ENCODE data around the gene NOPCHAP1. TPM values are rescaled to one million over a fixed set of nuclear protein-coding genes. Genes with fewer than 3 reads are reported as not detected.
A peak's percentile ranks its signal among the peaks of the same experiment; 100 is the strongest.

NOPCHAP1 gene
- polyA plus RNA-seq, 3 donors from 2014 or later = 10.8 to 13.6 (median 12.3) TPM

DNA sequence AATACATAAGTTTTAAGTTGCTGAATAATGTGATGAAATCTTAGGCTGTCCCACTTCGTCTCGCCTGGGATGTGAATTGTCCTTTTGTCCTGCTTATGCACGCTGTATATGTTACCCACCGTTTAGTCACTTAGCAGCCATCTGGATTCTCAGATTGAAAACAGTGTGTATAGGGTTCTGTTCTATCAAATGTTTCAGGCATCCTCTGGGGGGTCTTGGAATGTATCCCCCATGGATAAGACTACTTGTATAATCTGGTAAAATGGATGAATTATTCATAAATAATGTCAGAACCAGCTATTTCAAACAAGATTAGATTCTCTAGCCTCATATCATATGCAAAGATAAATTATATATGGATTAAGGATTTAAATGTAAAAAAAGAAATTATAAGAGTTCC, 29.4 kb downstream of the NOPCHAP1 start:
- Mint-ChIP-seq H3K27me3 (ENCODE audit: low read depth in 3 of 3) (peaks cover 0 to 1% (median 0%) of the 10 kb centered on the region in 3 donors), H3K36me3 (peaks cover 33 to 42% (median 37%) of the 10 kb centered on the region in 3 donors), H3K27ac (no peak overlapping the region), H3K9me3 (peaks cover 0 to 2% (median 0%) of the 10 kb centered on the region in 6 donors), H3K4me3 (no peak overlapping the region), H3K4me1 (no peaks in the 10 kb centered on the region)
- DNase-seq = no peak

DNA sequence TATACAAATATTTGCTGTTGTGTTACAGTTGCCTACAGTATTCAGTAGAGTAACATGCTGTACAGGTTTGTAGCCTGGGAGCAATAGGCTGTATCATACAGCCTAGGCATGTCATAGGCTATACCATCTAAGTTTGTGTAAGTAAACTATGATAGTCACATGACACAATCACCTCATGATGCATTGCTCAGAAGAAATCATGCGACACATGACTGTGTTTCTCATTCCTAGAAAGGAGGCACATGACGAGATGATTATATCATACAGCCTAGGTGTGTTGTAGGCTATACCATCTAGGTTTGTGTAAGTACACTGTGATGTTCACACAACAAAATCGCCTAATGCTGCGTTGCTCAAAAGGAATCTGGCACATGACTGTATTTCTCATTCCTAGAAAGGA, 31.9 kb downstream of the NOPCHAP1 start:
- Mint-ChIP-seq H3K9me3 (no peaks in the 10 kb centered on the region), H3K36me3 (peaks cover 12 to 22% (median 18%) of the 10 kb centered on the region in 3 donors), H3K4me1 (no peaks in the 10 kb centered on the region), H3K27ac (no peak overlapping the region), H3K4me3 (no peak overlapping the region), H3K27me3 (ENCODE audit: low read depth in 3 of 3) (peaks cover 0 to 1% (median 1%) of the 10 kb centered on the region in 3 donors)
- DNase-seq = no peak

DNA sequence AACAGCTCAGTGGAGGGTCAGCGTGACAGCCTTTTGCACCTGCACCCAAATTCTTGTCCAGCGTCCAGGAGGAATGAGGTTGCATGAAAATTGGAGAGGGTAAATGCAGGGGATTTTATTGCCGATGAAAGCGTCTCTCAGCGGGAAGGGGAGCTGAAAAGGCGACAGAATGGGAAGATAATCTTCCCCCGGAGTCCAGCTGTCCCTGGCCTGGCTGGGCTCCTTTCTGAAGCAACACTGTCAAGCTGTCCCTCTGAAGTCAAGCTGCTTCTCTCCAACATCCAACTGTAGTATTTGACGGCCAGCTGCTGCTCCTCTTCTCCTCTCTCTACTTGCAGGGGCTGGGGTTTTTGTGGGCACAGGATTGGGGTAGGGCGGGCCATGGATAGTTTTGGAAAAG, 32.7 kb downstream of the NOPCHAP1 start:
- peaks cover 9 to 18% (median 16%) of the 10 kb centered on the region in 3 donors for H3K36me3 Mint-ChIP-seq
- DNase-seq = no peak
- H3K27ac Mint-ChIP-seq = peak overlapping the region in 1 of 6 donors; percentile 18
- H3K27me3 Mint-ChIP-seq (ENCODE audit: low read depth in 3 of 3) = peaks cover 0 to 1% (median 1%) of the 10 kb centered on the region in 3 donors
- H3K9me3 Mint-ChIP-seq = no peaks in the 10 kb centered on the region
- H3K4me3 Mint-ChIP-seq = no peak overlapping the region
- H3K4me1 Mint-ChIP-seq = no peaks in the 10 kb centered on the region

DNA sequence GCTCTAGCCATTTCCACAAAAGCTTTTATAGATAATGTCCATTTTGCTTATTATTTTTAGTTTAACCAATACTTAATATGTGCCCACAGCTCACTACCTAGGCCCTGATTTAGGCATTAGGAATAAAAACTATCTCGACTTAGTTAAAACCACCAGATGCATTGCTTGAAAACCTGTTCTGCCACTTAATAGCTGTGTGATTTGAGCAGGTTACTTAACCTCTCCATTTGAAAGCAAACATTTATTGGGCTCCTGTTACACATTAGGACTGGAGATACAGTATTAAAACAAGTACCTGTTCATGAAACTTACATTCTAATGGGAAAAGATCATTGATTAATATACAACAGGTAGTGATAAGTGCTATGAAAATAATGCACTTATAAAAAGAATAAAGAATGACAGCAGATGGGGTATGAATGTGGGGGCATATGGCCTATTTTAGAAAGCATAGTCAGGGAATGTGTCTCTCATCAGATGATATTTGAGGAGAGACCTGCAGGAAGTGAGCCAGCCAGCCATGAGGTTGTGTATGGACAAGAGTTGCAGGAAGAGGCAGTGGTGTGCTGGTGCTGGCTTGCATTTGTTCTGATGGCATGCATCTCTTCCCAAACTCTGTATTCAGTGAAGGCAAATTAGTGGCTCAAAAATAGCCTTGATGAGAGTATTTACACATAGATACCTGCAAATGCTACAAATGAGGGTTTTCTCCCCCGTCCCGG, 34.3 kb downstream of the NOPCHAP1 start:
- Mint-ChIP-seq H3K27ac (no peak overlapping the region), H3K9me3 (no peaks in the 10 kb centered on the region), H3K4me1 (no peaks in the 10 kb centered on the region), H3K36me3 (peaks cover 3 to 12% (median 11%) of the 10 kb centered on the region in 3 donors), H3K4me3 (no peak overlapping the region), H3K27me3 (ENCODE audit: low read depth in 3 of 3) (peaks cover 0 to 1% (median 1%) of the 10 kb centered on the region in 3 donors)
- no peak for DNase-seq

DNA sequence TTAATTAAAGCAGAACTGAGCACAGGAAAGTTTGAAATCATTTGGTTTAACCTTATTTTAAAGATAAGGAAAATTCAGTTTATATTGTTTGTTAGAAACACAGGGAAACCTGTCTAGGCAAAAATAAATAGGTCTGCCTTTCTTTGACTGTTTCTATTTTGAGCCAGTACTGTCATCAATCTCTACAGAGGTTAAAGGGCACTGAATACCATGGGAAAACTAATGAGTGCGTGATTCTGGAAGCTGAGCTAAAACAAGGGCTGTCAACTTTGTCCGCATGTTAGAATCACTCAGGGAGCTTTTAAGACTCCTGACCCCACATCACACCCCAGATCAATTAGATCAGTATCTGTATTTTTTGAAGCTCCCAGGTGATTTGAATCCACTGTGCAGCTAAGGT, 38.8 kb downstream of the NOPCHAP1 start:
- no peak overlapping the region for H3K27ac Mint-ChIP-seq
- DNase-seq = no peak
- no peak overlapping the region for H3K4me3 Mint-ChIP-seq
- peaks cover 0 to 2% (median 1%) of the 10 kb centered on the region in 3 donors for H3K27me3 Mint-ChIP-seq (ENCODE audit: low read depth in 3 of 3)
- no peaks in the 10 kb centered on the region for H3K4me1 Mint-ChIP-seq
- no peaks in the 10 kb centered on the region for H3K9me3 Mint-ChIP-seq
- peaks cover 0 to 7% (median 6%) of the 10 kb centered on the region in 3 donors for H3K36me3 Mint-ChIP-seq

DNA sequence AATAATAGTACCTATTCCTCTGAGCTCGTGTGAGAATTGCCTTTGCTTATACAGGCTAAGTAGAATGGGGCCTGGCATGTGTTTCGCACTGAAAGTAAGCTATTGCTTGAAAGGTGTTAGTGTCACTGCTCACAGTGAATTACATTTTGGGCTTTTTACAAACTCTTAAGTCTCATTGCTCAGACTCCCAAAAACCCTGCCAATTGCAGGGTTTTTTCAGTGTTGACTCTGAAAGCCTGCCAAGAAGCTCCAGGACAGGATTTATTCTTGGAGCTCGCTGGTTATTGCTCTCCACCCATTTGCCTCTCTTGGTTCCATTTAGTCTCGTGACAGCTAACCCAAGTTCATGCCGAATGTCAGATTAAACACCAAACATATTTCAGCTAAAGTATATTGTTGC, 39.8 kb downstream of the NOPCHAP1 start:
- no peak overlapping the region for H3K27ac Mint-ChIP-seq
- H3K4me1 Mint-ChIP-seq = no peaks in the 10 kb centered on the region
- no peak for DNase-seq
- H3K4me3 Mint-ChIP-seq = no peak overlapping the region
- no peaks in the 10 kb centered on the region for H3K9me3 Mint-ChIP-seq
- H3K36me3 Mint-ChIP-seq = peaks cover 0 to under 1% (median 0%) of the 10 kb centered on the region in 3 donors
- peaks cover 0 to 2% (median 1%) of the 10 kb centered on the region in 3 donors for H3K27me3 Mint-ChIP-seq (ENCODE audit: low read depth in 3 of 3)

DNA sequence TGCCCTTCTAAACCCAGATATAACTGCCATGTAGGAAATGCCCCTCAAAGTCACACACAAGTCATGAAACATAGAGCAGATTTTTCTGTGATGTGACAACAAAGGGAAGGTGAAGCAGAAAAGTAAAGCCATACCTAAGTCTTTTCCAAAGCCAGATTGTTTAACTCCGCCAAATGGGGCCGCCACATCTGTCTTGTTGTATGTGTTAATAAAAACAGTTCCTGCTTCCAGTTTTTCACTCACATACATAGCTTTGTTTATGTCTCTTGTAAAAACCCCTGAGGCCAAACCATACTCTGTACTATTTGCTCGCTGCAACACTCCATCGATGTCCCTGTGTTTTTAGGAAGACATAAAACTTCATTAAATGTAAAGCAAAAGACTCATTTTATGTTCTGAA, 40.3 kb downstream of the NOPCHAP1 start:
- no peaks in the 10 kb centered on the region for H3K36me3 Mint-ChIP-seq
- no peaks in the 10 kb centered on the region for H3K9me3 Mint-ChIP-seq
- no peak for DNase-seq
- no peaks in the 10 kb centered on the region for H3K4me1 Mint-ChIP-seq
- no peak overlapping the region for H3K4me3 Mint-ChIP-seq
- H3K27ac Mint-ChIP-seq = no peak overlapping the region
- peaks cover 0 to 2% (median 1%) of the 10 kb centered on the region in 3 donors for H3K27me3 Mint-ChIP-seq (ENCODE audit: low read depth in 3 of 3)

DNA sequence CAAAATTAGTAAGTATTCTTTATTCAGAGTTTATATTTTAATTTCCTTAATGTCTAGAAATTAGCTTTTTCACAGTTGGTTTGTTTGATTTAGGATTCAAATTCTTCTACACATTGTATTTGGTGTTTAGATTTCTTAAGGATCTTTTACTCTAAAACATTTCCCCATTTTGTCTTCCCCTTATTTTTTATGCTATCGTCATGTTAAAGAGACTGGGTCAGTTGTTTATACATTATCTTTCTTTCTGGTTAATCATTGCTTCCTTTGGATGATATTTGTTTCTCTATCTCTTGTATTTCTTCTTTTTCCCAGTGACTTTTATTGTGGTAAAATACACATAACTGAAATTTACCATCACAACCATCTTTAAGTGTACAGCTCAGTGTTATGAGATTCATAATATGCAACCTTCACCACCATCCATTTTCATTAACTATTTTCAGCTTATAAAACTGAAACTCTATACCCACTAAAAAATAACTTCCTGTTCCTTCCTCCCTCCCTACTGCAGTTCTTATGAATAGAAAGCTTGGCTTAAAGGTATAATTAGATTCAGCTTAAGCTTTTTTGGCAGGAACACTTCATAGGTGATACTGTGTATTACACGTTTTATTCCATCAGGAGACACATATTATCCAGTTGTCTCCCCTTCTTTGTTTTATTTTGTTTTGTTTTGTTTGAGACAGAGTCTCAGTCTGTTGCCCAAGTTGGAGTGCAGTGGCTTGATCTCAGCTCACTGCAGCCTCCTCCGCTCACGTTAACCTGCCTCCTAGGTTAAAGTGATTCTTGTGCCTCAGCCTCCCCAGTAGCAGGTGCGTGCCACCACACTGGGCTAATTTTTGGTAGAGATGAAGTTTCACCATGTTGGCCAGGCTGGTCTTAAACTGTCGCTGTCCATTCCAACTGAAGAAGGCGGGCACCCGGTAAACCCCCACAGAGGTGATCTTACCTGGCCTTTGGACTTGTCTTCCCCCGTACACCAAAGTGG, 45.0 kb downstream of the NOPCHAP1 start:
- H3K27me3 Mint-ChIP-seq (ENCODE audit: low read depth in 3 of 3) = peaks cover 0 to 4% (median 0%) of the 10 kb centered on the region in 3 donors
- H3K27ac Mint-ChIP-seq = no peak overlapping the region
- no peak overlapping the region for H3K4me3 Mint-ChIP-seq
- DNase-seq = no peak
- no peaks in the 10 kb centered on the region for H3K9me3 Mint-ChIP-seq
- no peaks in the 10 kb centered on the region for H3K36me3 Mint-ChIP-seq
- no peaks in the 10 kb centered on the region for H3K4me1 Mint-ChIP-seq

DNA sequence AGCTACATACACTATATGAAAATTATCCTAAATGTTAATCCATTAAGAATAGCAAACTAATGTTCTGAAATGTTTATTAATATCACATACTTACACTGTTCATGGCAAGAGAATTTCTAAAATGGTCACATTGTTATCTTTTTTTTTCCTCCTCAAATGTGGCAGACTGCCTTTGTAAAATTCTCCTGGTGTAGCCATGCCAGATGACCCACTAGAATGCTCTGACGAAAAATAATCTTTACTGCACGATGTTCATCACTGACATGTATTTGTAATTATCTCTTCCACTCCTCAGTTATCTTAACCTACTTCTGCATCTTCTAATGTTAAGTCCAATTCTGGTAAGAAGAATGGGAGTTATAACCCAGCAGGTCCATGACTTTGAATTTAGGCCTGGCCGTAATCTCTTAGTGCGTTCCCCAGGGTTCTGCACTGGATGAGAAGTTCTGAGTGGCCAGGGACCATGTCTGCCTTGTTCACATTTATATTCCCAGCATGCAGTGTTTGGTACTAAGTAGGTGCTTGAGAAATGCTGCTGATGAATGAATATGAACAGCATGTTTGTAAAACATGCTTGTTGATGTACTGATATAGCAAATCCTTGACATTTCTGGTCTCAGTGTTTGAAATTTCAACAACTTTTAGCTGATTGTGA, 46.7 kb downstream of the NOPCHAP1 start:
- Mint-ChIP-seq H3K9me3 (no peaks in the 10 kb centered on the region), H3K4me3 (no peak overlapping the region), H3K4me1 (peaks cover 3 to 8% of the 10 kb centered on the region in 2 donors), H3K27me3 (ENCODE audit: low read depth in 3 of 3) (peaks cover 0 to 2% (median 0%) of the 10 kb centered on the region in 3 donors), H3K36me3 (no peaks in the 10 kb centered on the region), H3K27ac (no peak overlapping the region)
- DNase-seq = no peak

DNA sequence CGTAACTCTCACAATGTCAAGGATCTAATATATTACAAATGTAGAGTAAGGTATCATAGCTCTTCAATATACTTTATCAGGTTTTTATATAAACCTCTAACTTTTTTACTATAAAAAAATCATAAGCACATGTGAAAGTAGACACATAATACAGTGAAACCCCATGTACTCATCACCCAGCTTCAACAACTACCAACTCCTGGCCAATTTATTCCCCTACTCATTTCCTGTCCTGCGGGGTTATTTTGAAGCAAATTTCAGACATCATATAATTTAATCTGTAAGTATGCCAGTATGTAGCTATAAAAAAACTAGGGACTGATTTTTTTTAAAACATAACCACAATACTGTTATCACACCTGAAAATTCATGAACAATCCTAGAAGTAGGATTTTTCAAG, 47.7 kb downstream of the NOPCHAP1 start:
- Mint-ChIP-seq H3K9me3 (no peaks in the 10 kb centered on the region), H3K27me3 (ENCODE audit: low read depth in 3 of 3) (peaks cover 0 to 2% (median 0%) of the 10 kb centered on the region in 3 donors), H3K27ac (no peak overlapping the region), H3K36me3 (no peaks in the 10 kb centered on the region), H3K4me1 (peaks cover 5 to 14% of the 10 kb centered on the region in 2 donors), H3K4me3 (no peak overlapping the region)
- no peak for DNase-seq

Other genes with a start within 250 kb of the NOPCHAP1 start
- 1 to 10 TPM in 1 of 3 donors, under 1 TPM in 2; 0.37 to 3.3 (median 0.93) TPM for gene SLC41A2, start 28.0 kb upstream of the NOPCHAP1 start, polyA plus RNA-seq
- not detected for gene ALDH1L2, start 98.1 kb downstream of the NOPCHAP1 start, polyA plus RNA-seq
- 10 to 100 TPM; 19.0 to 35.3 (median 28.3) TPM for gene WASHC4, start 121.4 kb downstream of the NOPCHAP1 start, polyA plus RNA-seq
- 10 to 100 TPM in 2 of 3 donors, 1 to 10 TPM in 1; 9.5 to 14.1 (median 10.5) TPM for gene APPL2, start 249.9 kb downstream of the NOPCHAP1 start, polyA plus RNA-seq